ENCODE results near the gene ARPC4. TPM values are rescaled to one million over a fixed set of nuclear protein-coding genes. Genes with fewer than 3 reads are reported as not detected.

Gene ARPC4
- 78.4 and 198 TPM in 2 replicates for total RNA-seq (ENCODE audit: low replicate concordance)

DNA sequence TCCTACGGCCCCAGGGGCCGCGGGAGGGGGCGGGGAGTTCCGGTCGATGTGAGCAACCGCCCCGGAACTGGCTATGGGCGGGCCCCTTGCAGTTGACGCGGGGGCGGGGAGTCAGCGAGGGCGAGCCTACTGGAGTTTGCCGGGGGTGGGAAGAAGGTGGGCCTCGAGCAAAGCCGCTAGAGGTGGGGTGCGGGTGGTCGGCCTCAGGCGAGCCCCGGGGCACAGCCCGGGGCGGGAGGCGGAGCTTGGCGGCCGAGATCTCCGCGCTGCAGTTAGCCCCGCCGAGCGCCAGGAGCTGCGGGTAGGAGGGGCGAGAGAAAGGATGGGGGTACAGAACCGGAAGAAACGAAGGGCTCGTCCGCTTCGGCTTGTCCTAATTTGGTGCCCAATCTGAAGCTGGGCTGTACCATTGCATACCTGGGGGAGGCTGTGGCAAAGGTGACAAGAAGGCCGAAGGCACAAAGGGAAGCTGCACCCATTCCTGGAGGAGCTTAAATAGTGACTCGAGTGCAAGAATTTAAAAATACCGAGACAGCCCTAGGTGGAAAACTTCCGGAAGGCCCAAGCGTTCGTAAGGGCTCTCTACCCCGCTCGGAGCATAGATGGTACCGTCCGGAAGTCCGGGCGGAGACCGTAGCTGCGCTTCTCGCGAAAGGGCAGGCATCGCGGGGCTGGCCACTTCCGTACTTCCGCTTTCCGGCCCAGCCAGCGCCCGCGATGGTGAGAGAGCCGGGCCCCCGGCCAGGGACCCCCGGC lies at the start of gene ARPC4, which contains the start of gene TADA3:
TSS of gene ARPC4 (plus strand) at position 678 of the 756 bp plus-strand sequence. CDS start at position 718, 40 bp downstream.
TSS of gene TADA3 (minus strand) at position 69 of the 756 bp plus-strand sequence. CDS start 1,007 bp downstream, outside the sequence.
- peak within 1 kb of the TSS; percentile 99 for H3K4me3 ChIP-seq (ENCODE audit: low read depth, low read length)
- peak; percentile 98 for DNase-seq (ENCODE audit: low read depth)
- TF ChIP-seq, protein P1, sequence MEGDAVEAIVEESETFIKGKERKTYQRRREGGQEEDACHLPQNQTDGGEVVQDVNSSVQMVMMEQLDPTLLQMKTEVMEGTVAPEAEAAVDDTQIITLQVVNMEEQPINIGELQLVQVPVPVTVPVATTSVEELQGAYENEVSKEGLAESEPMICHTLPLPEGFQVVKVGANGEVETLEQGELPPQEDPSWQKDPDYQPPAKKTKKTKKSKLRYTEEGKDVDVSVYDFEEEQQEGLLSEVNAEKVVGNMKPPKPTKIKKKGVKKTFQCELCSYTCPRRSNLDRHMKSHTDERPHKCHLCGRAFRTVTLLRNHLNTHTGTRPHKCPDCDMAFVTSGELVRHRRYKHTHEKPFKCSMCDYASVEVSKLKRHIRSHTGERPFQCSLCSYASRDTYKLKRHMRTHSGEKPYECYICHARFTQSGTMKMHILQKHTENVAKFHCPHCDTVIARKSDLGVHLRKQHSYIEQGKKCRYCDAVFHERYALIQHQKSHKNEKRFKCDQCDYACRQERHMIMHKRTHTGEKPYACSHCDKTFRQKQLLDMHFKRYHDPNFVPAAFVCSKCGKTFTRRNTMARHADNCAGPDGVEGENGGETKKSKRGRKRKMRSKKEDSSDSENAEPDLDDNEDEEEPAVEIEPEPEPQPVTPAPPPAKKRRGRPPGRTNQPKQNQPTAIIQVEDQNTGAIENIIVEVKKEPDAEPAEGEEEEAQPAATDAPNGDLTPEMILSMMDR (IDR thresholded peaks at IDR 0.05; ENCODE audit: insufficient read depth, low read length): peak; percentile 21

DNA sequence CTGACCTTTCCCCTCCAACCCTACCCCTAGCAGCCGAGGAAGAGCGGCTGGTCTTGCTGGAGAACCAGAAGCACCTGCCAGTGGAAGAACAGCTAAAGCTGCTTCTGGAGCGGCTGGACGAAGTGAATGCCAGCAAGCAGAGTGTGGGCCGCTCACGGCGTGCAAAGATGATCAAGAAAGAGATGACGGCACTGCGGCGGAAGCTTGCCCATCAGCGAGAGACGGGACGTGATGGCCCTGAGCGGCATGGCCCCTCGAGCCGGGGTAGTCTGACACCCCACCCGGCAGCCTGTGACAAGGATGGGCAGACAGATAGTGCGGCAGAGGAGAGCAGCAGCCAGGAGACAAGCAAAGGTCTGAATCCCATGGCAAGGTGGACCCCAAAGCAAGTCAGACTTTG lies 49.3 kb upstream of the ARPC4 start:
- no peak overlapping the region for H3K4me3 ChIP-seq (ENCODE audit: low read depth, low read length)

DNA sequence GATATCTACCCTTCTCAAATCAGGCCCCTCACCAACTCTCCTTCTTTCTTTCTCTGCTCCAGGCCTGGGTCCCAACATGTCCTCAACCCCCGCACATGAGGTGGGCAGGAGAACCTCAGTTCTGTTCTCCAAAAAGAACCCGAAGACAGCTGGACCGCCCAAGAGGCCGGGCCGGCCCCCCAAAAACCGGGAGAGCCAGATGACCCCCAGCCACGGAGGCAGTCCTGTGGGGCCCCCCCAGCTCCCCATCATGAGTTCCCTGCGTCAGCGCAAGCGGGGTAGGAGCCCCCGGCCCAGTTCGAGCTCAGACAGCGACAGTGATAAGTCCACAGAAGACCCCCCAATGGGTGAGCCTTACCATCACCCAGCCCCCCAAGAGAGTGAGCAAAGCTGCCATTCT lies 48.7 kb upstream of the ARPC4 start:
- DNase-seq (ENCODE audit: low read depth): no peak
- H3K4me3 ChIP-seq (ENCODE audit: low read depth, low read length): no peak overlapping the region
- TF ChIP-seq, protein P1 (IDR thresholded peaks at IDR 0.05; ENCODE audit: insufficient read depth, low read length): no peak

More for the DNA sequence above, 49.3 kb upstream of the ARPC4 start:
- no peak for DNase-seq (ENCODE audit: low read depth)
- TF ChIP-seq, protein P1 (IDR thresholded peaks at IDR 0.05; ENCODE audit: insufficient read depth, low read length): no peak

DNA sequence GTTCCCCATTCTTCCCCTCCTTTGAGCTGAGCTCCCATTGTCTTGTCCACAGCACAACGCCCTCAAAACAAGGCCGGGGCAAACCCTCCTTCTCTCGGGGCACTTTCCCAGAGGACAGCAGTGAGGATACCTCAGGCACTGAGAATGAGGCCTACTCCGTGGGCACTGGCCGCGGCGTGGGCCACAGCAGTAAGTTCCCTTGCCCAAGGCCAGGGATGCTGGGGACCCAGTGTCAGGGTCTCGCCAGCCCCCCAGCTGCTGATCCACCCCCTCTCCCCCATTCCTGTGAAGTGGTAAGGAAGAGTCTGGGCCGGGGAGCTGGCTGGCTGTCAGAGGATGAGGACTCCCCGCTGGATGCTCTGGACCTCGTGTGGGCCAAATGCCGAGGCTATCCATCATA lies 47.4 kb upstream of the ARPC4 start:
- H3K4me3 ChIP-seq (ENCODE audit: low read depth, low read length): no peak overlapping the region
- DNase-seq (ENCODE audit: low read depth): no peak
- TF ChIP-seq, protein P1 (IDR thresholded peaks at IDR 0.05; ENCODE audit: insufficient read depth, low read length): no peak

DNA sequence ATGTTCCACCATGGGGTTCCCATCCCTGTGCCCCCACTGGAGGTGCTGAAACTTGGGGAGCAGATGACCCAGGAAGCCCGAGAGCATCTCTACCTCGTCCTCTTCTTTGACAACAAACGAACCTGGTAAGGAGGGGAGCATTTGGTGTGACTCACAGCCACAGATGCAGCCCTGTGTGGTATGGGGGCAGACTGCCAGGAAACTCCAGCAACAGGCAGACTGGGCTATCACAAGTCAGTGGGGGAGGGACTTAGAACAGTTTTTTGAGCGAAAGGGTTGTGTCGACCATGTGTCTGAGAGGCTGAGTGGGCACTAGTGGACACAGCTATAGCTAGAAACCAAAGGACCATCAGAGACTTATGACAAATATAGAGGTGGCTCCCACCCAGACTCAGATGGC lies 46.6 kb upstream of the ARPC4 start:
- H3K4me3 ChIP-seq (ENCODE audit: low read depth, low read length): no peak overlapping the region
- TF ChIP-seq, protein P1 (IDR thresholded peaks at IDR 0.05; ENCODE audit: insufficient read depth, low read length): no peak
- DNase-seq (ENCODE audit: low read depth): peak; percentile 59

DNA sequence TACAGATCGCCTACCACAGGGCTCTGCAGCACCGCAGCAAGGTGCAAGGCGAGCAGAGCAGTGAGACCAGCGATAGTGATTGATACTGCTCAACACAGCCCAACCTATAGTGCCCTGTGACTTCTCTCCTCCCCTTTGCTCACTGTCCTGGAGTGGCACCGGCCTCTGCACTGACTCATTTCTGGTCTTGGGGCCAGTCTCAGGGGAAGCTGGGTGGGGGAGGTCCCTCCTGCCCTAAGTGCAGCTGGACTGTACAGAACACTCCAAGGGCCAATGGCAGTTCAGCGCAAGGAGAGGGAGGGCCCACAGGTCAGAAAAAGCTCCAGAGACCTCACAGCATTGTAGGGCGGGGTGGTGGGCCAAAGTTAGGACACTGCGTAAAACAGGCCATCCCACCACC lies 45.6 kb upstream of the ARPC4 start:
- TF ChIP-seq, protein P1 (IDR thresholded peaks at IDR 0.05; ENCODE audit: insufficient read depth, low read length): no peak
- DNase-seq (ENCODE audit: low read depth): no peak

More for the DNA sequence above, 45.6 kb upstream of the ARPC4 start:
- no peak overlapping the region for H3K4me3 ChIP-seq (ENCODE audit: low read depth, low read length)
